Astrocyte of the spinal cord (primary cell): ENCODE data around the gene ADGRF1.

Source experiments
- DNase-seq: peaks from one replicate; pipeline ENCODE4 v3.0.0; 2011; ENCODE audit warnings: low read depth, low spot score
- H3K4me3 ChIP-seq: 2 replicates; pipeline ENCODE4 v1.5.1; 2011; ENCODE audit warnings: low read depth, mild to moderate bottlenecking, low read length, moderate library complexity
- CTCF ChIP-seq: IDR thresholded peaks from 2 replicates; pipeline ENCODE4 v1.5.1; 2012; ENCODE audit warnings: low read depth, mild to moderate bottlenecking, low read length, inconsistent platforms
- in situ Hi-C: cut with HindIII; loops from 2 replicates; pipeline ENCODE4 v1.10.0; 2017; ENCODE audit warnings: low sequenced_read_pairs

ADGRF1 gene

GRCh38 chr6:46972531-46972930 lies 69.6 kb downstream of the ADGRF1 start:
- H3K4me3 ChIP-seq = no peak overlapping the region
- TF ChIP-seq CTCF = no peak
- in situ Hi-C loops = no loop called here
- DNase-seq = no peak

- no peak overlapping the region for H3K4me3 ChIP-seq
- in situ Hi-C loops = no loop called here
- peak; percentile 22 for DNase-seq
- no peak for TF ChIP-seq CTCF
Observed at GRCh38 chr6:46969206-46969605, 72.9 kb downstream of the ADGRF1 start.

GRCh38 chr6:46967826-46968349 lies 74.2 kb downstream of the ADGRF1 start:
- no peak for TF ChIP-seq CTCF
- DNase-seq = no peak
- H3K4me3 ChIP-seq = no peak overlapping the region
- in situ Hi-C loops = no loop called here

GRCh38 chr6:46964716-46965519 lies 77.2 kb downstream of the ADGRF1 start:
- no peak overlapping the region for H3K4me3 ChIP-seq
- in situ Hi-C loops = no loop called here
- DNase-seq = no peak
- TF ChIP-seq CTCF = no peak

GRCh38 chr6:46963626-46964025 lies 78.5 kb downstream of the ADGRF1 start:
- in situ Hi-C loops = no loop called here
- TF ChIP-seq CTCF = no peak
- H3K4me3 ChIP-seq = no peak overlapping the region
- DNase-seq = peak; percentile 30

GRCh38 chr6:46963039-46963438 lies 79.1 kb downstream of the ADGRF1 start:
- H3K4me3 ChIP-seq = no peak overlapping the region
- DNase-seq = no peak
- TF ChIP-seq CTCF = no peak
- in situ Hi-C loops = no loop called here
